Measurements from ENCODE around the gene FBXO31. TPM values are rescaled to one million over a fixed set of nuclear protein-coding genes. Genes with fewer than 3 reads are reported as not detected.

FBXO31 gene
- total and polyA plus RNA-seq, 2 of the 13 experiments (the other 11 are each of a cell fraction or from before 2014, with no cell fraction given), result 92.4 to 101 TPM

- 0 out of 2 replicates have a peak, but pooled peaks have one; percentile 32 for TF ChIP-seq IRX3 (CRISPR knock-in tag; IDR thresholded peaks at IDR 0.05; ENCODE audit: borderline replicate concordance, low read depth)
- peak; percentile 96 for TF ChIP-seq ZNF878 (CRISPR knock-in tag; IDR thresholded peaks at IDR 0.05)
- no peak for TF ChIP-seq RARG (CRISPR knock-in tag; IDR thresholded peaks at IDR 0.05; ENCODE audit: low read depth)
- no peak for TF ChIP-seq KIAA2018 (CRISPR knock-in tag; IDR thresholded peaks at IDR 0.05; ENCODE audit: borderline replicate concordance)
- no peak for TF ChIP-seq JARID2 (CRISPR knock-in tag; IDR thresholded peaks at IDR 0.05; ENCODE audit: insufficient replicate concordance)
- 0 out of 2 replicates have a peak, but pooled peaks have one; percentile 22 for TF ChIP-seq NFAT5 (CRISPR knock-in tag; IDR thresholded peaks at IDR 0.05)
- TF ChIP-seq CCAR2 (optimal IDR thresholded peaks at IDR 0.05; ENCODE audit: low read depth, low read length), result no peak
- no peak; the same call in none of the 2 replicates for TF ChIP-seq TMF1 (CRISPR knock-in tag; IDR thresholded peaks at IDR 0.05; ENCODE audit: low read depth)
- no peak for TF ChIP-seq HNRNPH1 (optimal IDR thresholded peaks at IDR 0.05; ENCODE audit: low read depth, low read length)
- peak; percentile 94 for TF ChIP-seq LCORL (IDR thresholded peaks at IDR 0.05)
- TF ChIP-seq LCORL (CRISPR knock-in tag; IDR thresholded peaks at IDR 0.05), result peak; percentile 90
- TF ChIP-seq PLRG1 (conservative IDR thresholded peaks at IDR 0.05), result no peak
- TF ChIP-seq NPAS2 (CRISPR knock-in tag; IDR thresholded peaks at IDR 0.05; ENCODE audit: borderline replicate concordance), result no peak
- TF ChIP-seq ZNF569 (CRISPR knock-in tag; IDR thresholded peaks at IDR 0.05; ENCODE audit: borderline replicate concordance), result no peak
- no peak for TF ChIP-seq CC2D1A (CRISPR knock-in tag; IDR thresholded peaks at IDR 0.05)
- peak; percentile 93 for TF ChIP-seq FOXO1 (CRISPR knock-in tag; IDR thresholded peaks at IDR 0.05)
- TF ChIP-seq SETDB1 (CRISPR knock-in tag; IDR thresholded peaks at IDR 0.05; ENCODE audit: borderline replicate concordance), result no peak
These were observed 1.4 kb downstream of the FBXO31 start (continued) for GRCh38 chr16:87382023-87382785.

Measured in HepG2 (cell line).